ENCODE data around the gene TNF. TPM values are rescaled to one million over a fixed set of nuclear protein-coding genes. Genes with fewer than 3 reads are reported as not detected.

Gene TNF
- total RNA-seq, 2 donors from 2014 or later: 0.66 to 1.3 TPM

GRCh38 chr6:31535538-31536324, 39.6 kb upstream of the TNF start:
- ATAC-seq (no peak), DNase-seq (no peak)
- no peaks in the 10 kb centered on the region for H3K27me3 ChIP-seq
- H3K4me1 ChIP-seq: peaks cover 27% of the 10 kb centered on the region
- H3K9me3 ChIP-seq: no peaks in the 10 kb centered on the region
- 33 to 37% methylated on average over 2 of the region's 2 CpGs for WGBS, 2 donors
- H3K4me3 ChIP-seq: no peak overlapping the region
- H3K36me3 ChIP-seq (replicated peaks in 1 of 2; ENCODE audit: insufficient read depth in 1 of 2, low read depth in 2 of 2): peaks cover 36 to 54% of the 10 kb centered on the region in 2 donors
- intact Hi-C loops (cut with DNase I): no loop called here
- H3K27ac ChIP-seq: no peak overlapping the region
- TF ChIP-seq CTCF (IDR thresholded peaks at IDR 0.05) (no peak), POLR2A (IDR thresholded peaks at IDR 0.05) (no peak)

- no peak overlapping the region for H3K4me3 ChIP-seq
Measured at GRCh38 chr6:31538805-31539400, 36.5 kb upstream of the TNF start.

GRCh38 chr6:31540640-31541039, 34.7 kb upstream of the TNF start:
- H3K27ac ChIP-seq: peak overlapping the region; percentile 93 to 98 (median 94)
- intact Hi-C loops (cut with DNase I): no loop called here
- H3K9me3 ChIP-seq: no peaks in the 10 kb centered on the region
- H3K4me1 ChIP-seq: peaks cover 34% of the 10 kb centered on the region
- DNase-seq: no peak
- peaks cover 8 to 21% of the 10 kb centered on the region in 2 donors for H3K36me3 ChIP-seq (replicated peaks in 1 of 2; ENCODE audit: insufficient read depth in 1 of 2, low read depth in 2 of 2)
- no peak for TF ChIP-seq CTCF (IDR thresholded peaks at IDR 0.05)
- TF ChIP-seq POLR2A (IDR thresholded peaks at IDR 0.05): no peak
- whole genome bisulfite sequencing, 2 donors: 3 to 8% methylated on average over 4 of the region's 4 CpGs
- peak overlapping the region; percentile 78 to 88 for H3K4me3 ChIP-seq
- no peak for ATAC-seq
- no peaks in the 10 kb centered on the region for H3K27me3 ChIP-seq

More at GRCh38 chr6:31538805-31539400, 36.5 kb upstream of the TNF start:
- Histone ChIP-seq H3K9me3 (no peaks in the 10 kb centered on the region), H3K27ac (peak overlapping the region in 2 of 4 donors; percentile 45 to 98), H3K4me1 (peaks cover 34% of the 10 kb centered on the region), H3K27me3 (no peaks in the 10 kb centered on the region), H3K36me3 (replicated peaks in 1 of 2; ENCODE audit: insufficient read depth in 1 of 2, low read depth in 2 of 2) (peaks cover 25 to 38% of the 10 kb centered on the region in 2 donors)
- WGBS, 2 donors: 30 to 35% methylated on average over 6 of the region's 6 CpGs
- intact Hi-C loops (cut with DNase I): no loop called here
- ATAC-seq: no peak
- DNase-seq: peak; percentile 59 to 75 (median 63)
- TF ChIP-seq POLR2A (IDR thresholded peaks at IDR 0.05): no peak
- no peak for TF ChIP-seq CTCF (IDR thresholded peaks at IDR 0.05)

- Histone ChIP-seq H3K4me1 (peaks cover 34% of the 10 kb centered on the region), H3K27me3 (no peaks in the 10 kb centered on the region), H3K27ac (peak overlapping the region; percentile 93 to 98 (median 94)), H3K4me3 (peak overlapping the region; percentile 78 to 88), H3K36me3 (replicated peaks in 1 of 2; ENCODE audit: insufficient read depth in 1 of 2, low read depth in 2 of 2) (peaks cover 3 to 16% of the 10 kb centered on the region in 2 donors), H3K9me3 (no peaks in the 10 kb centered on the region)
- intact Hi-C loops (cut with DNase I): no loop called here
- ATAC-seq (no peak), DNase-seq (peak; percentile 33 to 61 (median 56))
- no peak for TF ChIP-seq CTCF (IDR thresholded peaks at IDR 0.05)
- no peak for TF ChIP-seq POLR2A (IDR thresholded peaks at IDR 0.05)
- WGBS, 2 donors: 0 to 1% methylated on average over 21 of the region's 21 CpGs
Measured at GRCh38 chr6:31541059-31541657, 34.2 kb upstream of the TNF start.
